Measurements from ENCODE around the gene B3GALNT2. TPM values are rescaled to one million over a fixed set of nuclear protein-coding genes. Genes with fewer than 3 reads are reported as not detected.

The B3GALNT2 gene
- polyA plus RNA-seq, 3 donors = 8.9 to 11.8 (median 10.4) TPM

- Histone ChIP-seq H3K79me2 (ENCODE audit: insufficient read depth, low read length) (peaks cover 53% of the 10 kb centered on the region), H3K4me2 (replicated peaks; ENCODE audit: extremely low read depth, low read length, poor library complexity, severe bottlenecking) (peak overlapping the region; percentile 86), H4K20me1 (ENCODE audit: insufficient read depth, low read length) (peaks cover 56% of the 10 kb centered on the region), H3K36me3 (replicated peaks in 1 of 2; ENCODE audit: control insufficient read depth in 1 of 2, insufficient read depth in 2 of 2, low read length in 2 of 2) (no peaks in the 10 kb centered on the region), H2AFZ (ENCODE audit: insufficient read depth, low read depth, low read length, poor library complexity, severe bottlenecking) (peak overlapping the region; percentile 86), H3K9ac (ENCODE audit: insufficient read depth, low read length, poor library complexity, severe bottlenecking) (peak overlapping the region; percentile 88), H3K4me3 (replicated peaks in 1 of 3; ENCODE audit: low read depth in 2 of 3, low read length in 3 of 3) (peak overlapping the region; percentile 52 to 91 (median 60)), H3K27me3 (ENCODE audit: control insufficient read depth in 2 of 2, insufficient read depth in 2 of 2, low read length in 2 of 2) (no peaks in the 10 kb centered on the region), H3K9me3 (replicated peaks in 1 of 2; ENCODE audit: control insufficient read depth in 1 of 2, insufficient read depth in 1 of 2, low read length in 2 of 2) (no peaks in the 10 kb centered on the region), H3K27ac (ENCODE audit: low read depth in 1 of 2, low read length in 2 of 2) (peak overlapping the region in 1 of 2 donors; percentile 93), H3K4me1 (ENCODE audit: control insufficient read depth in 1 of 2, insufficient read depth in 2 of 2, low read length in 2 of 2) (peaks cover 24% of the 10 kb centered on the region in 2 donors)
- Mint-ChIP-seq H3K36me3 (no peaks in the 10 kb centered on the region), H3K4me1 (peaks cover 23% of the 10 kb centered on the region), H3K4me3 (peak overlapping the region; percentile 94 to 96), H3K9me3 (no peaks in the 10 kb centered on the region), H3K27ac (peak overlapping the region in 6 of 7 donors; percentile 74 to 93 (median 89)), H3K27me3 (ENCODE audit: low read depth in 3 of 3) (peaks cover 0 to 2% (median 0%) of the 10 kb centered on the region in 3 donors)
- intact Hi-C loops (cut with micrococcal nuclease) = loop anchor here (5.0 to 10.0 kb wide), 3 partner anchors 176 to 1292 kb away; partner anchors contain the start of genes ARID4B (in 2 of the 2), GGPS1 (in 2 of the 2) and MTR (in 1 of the 2)
- no peak for DNase-seq
- TF ChIP-seq, protein P1, sequence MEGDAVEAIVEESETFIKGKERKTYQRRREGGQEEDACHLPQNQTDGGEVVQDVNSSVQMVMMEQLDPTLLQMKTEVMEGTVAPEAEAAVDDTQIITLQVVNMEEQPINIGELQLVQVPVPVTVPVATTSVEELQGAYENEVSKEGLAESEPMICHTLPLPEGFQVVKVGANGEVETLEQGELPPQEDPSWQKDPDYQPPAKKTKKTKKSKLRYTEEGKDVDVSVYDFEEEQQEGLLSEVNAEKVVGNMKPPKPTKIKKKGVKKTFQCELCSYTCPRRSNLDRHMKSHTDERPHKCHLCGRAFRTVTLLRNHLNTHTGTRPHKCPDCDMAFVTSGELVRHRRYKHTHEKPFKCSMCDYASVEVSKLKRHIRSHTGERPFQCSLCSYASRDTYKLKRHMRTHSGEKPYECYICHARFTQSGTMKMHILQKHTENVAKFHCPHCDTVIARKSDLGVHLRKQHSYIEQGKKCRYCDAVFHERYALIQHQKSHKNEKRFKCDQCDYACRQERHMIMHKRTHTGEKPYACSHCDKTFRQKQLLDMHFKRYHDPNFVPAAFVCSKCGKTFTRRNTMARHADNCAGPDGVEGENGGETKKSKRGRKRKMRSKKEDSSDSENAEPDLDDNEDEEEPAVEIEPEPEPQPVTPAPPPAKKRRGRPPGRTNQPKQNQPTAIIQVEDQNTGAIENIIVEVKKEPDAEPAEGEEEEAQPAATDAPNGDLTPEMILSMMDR (IDR thresholded peaks at IDR 0.05) = no peak
- WGBS (ENCODE audit: insufficient coverage) = 49% methylated on average over 3 of the region's 5 CpGs
Observed at GRCh38 chr1:235502601-235503402, 1.4 kb downstream of the B3GALNT2 start.

DNA sequence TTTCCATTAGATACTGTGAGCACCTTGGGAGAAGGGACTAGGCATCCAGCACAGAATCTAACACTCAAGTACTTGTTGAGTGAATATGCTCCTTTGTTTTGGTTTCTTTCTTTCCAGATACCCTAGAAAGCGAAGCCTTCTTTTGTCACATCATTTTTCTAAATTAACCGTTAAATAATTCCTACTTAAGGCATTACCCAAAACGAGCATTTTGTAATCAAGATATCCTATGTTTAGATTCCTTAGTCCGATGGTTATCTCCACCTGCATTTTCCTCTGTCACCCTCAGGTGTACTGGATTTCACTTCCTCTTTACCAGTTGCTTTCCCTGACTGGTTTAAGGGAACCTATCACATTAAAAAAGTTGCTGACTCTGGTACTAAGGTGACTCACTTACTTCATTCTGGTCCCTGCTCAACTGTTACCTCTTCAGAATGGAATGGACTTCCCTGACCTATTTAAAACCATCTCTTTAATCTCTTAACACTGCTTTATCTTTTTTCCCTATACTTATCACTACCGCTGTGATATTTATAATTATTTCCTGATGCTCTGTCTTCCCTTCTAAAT lies 3.2 kb downstream of the B3GALNT2 start:
- Histone ChIP-seq H3K36me3 (replicated peaks in 1 of 2; ENCODE audit: control insufficient read depth in 1 of 2, insufficient read depth in 2 of 2, low read length in 2 of 2) (no peaks in the 10 kb centered on the region), H3K4me2 (replicated peaks; ENCODE audit: extremely low read depth, low read length, poor library complexity, severe bottlenecking) (no peak overlapping the region), H3K9ac (ENCODE audit: insufficient read depth, low read length, poor library complexity, severe bottlenecking) (no peak overlapping the region), H3K27ac (ENCODE audit: low read depth in 1 of 2, low read length in 2 of 2) (no peak overlapping the region), H3K4me1 (ENCODE audit: control insufficient read depth in 1 of 2, insufficient read depth in 2 of 2, low read length in 2 of 2) (peaks cover 21 to 23% of the 10 kb centered on the region in 2 donors), H3K9me3 (replicated peaks in 1 of 2; ENCODE audit: control insufficient read depth in 1 of 2, insufficient read depth in 1 of 2, low read length in 2 of 2) (no peaks in the 10 kb centered on the region), H3K4me3 (replicated peaks in 1 of 3; ENCODE audit: low read depth in 2 of 3, low read length in 3 of 3) (no peak overlapping the region), H3K27me3 (ENCODE audit: control insufficient read depth in 2 of 2, insufficient read depth in 2 of 2, low read length in 2 of 2) (no peaks in the 10 kb centered on the region), H2AFZ (ENCODE audit: insufficient read depth, low read depth, low read length, poor library complexity, severe bottlenecking) (no peak overlapping the region), H4K20me1 (ENCODE audit: insufficient read depth, low read length) (peaks cover 56% of the 10 kb centered on the region), H3K79me2 (ENCODE audit: insufficient read depth, low read length) (peaks cover 66% of the 10 kb centered on the region)
- Mint-ChIP-seq H3K27ac (no peak overlapping the region), H3K9me3 (no peaks in the 10 kb centered on the region), H3K36me3 (no peaks in the 10 kb centered on the region), H3K4me1 (peaks cover 19% of the 10 kb centered on the region), H3K27me3 (ENCODE audit: low read depth in 3 of 3) (no peaks in the 10 kb centered on the region), H3K4me3 (no peak overlapping the region)
- TF ChIP-seq, protein P1 (IDR thresholded peaks at IDR 0.05) = no peak
- DNase-seq = no peak
- intact Hi-C loops (cut with micrococcal nuclease) = loop anchor here (5.0 to 10.0 kb wide), 3 partner anchors 174 to 1294 kb away; partner anchors contain the start of genes ARID4B (in 2 of the 2), GGPS1 (in 2 of the 2) and MTR (in 1 of the 2)
- 85% methylated on average over 4 of the region's 5 CpGs for WGBS (ENCODE audit: insufficient coverage)

All from CD14-positive monocyte (primary cell).